H1 (cell line): ENCODE data around the gene TANC1.

Experiments
- CTCF ChIP-seq, 3 experiments: IDR thresholded peaks; 1 replicate in 2 of 3; 2 replicates in 1 of 3; pipeline versions ENCODE4 v1.5.1 to v1.6.1; 2011; ENCODE audit warnings: low read length in 3 of 3, mild to moderate bottlenecking in 3 of 3, inconsistent platforms in 2 of 3, low read depth in 1 of 3, moderate library complexity in 1 of 3; ENCODE audit not compliant: insufficient read depth in 1 of 3; ENCODE audit errors: control extremely low read depth in 1 of 3
- JUN ChIP-seq: IDR thresholded peaks from 2 replicates; pipeline ENCODE4 v1.6.1; 2011; ENCODE audit warnings: low read depth, mild to moderate bottlenecking, improper control_type of control experiment, low read length
- POLR2A ChIP-seq, 2 experiments: IDR thresholded peaks; 1 replicate in 1 of 2; 2 replicates in 1 of 2; pipeline ENCODE4 v1.6.1; 2011; ENCODE audit warnings: low read depth in 2 of 2, low read length in 2 of 2, mild to moderate bottlenecking in 2 of 2; ENCODE audit errors: control extremely low read depth in 1 of 2
- RAD21 ChIP-seq, 2 experiments: IDR thresholded peaks in 1 of 2; conservative IDR thresholded peaks in 1 of 2; 2 replicates each; pipeline ENCODE4 v1.6.1; 2011; ENCODE audit warnings: low read depth in 2 of 2, low read length in 2 of 2, improper control_type of control experiment in 1 of 2, inconsistent platforms in 1 of 2, mild to moderate bottlenecking in 1 of 2, moderate library complexity in 1 of 2
- RXRA ChIP-seq: IDR thresholded peaks from 2 replicates; pipeline ENCODE4 v1.6.1; 2011; ENCODE audit warnings: low read depth, mild to moderate bottlenecking, low read length, moderate library complexity; ENCODE audit not compliant: insufficient read depth
- USF2 ChIP-seq: IDR thresholded peaks from 2 replicates; pipeline ENCODE4 v1.6.1; 2011; ENCODE audit warnings: low read length, improper control_type of control experiment
- ZNF274 ChIP-seq: IDR thresholded peaks from 2 replicates; pipeline ENCODE4 v1.7.0; 2012; ENCODE audit warnings: low read length, borderline replicate concordance; ENCODE audit errors: extremely low read depth

GRCh38 chr2:159146996-159147666 lies 178.7 kb downstream of the TANC1 start:
- TF ChIP-seq USF2 (no peak), CTCF (IDR thresholded peaks at IDR 0.05; ENCODE audit: control extremely low read depth in 1 of 3, insufficient read depth in 1 of 3, low read depth in 1 of 3, low read length in 3 of 3) (no peak), ZNF274 (no peak), RXRA (no peak), RAD21 (IDR thresholded peaks at IDR 0.05 in 1 of 2, conservative IDR thresholded peaks at IDR 0.05 in 1 of 2; ENCODE audit: low read depth in 2 of 2, low read length in 2 of 2) (no peak), JUN (no peak), POLR2A (IDR thresholded peaks at IDR 0.05; ENCODE audit: control extremely low read depth in 1 of 2, low read depth in 2 of 2, low read length in 2 of 2) (no peak)
